Astrocyte (in vitro differentiated cells and primary cell): Measurements from ENCODE around the gene PTX4.

Experiments
- CTCF ChIP-seq: IDR thresholded peaks from 2 replicates; pipeline ENCODE4 v1.5.1; 2011; ENCODE audit warnings: low read depth, mild to moderate bottlenecking, inconsistent platforms, low read length, moderate library complexity; ENCODE audit not compliant: insufficient read depth
- EZH2 ChIP-seq: IDR thresholded peaks from 2 replicates; pipeline ENCODE4 v1.6.1; 2012; ENCODE audit warnings: mild to moderate bottlenecking, low read length, inconsistent platforms; ENCODE audit not compliant: insufficient read depth

GRCh38 chr16:1495211-1495888 lies 6.6 kb upstream of the PTX4 start:
- TF ChIP-seq CTCF (no peak), EZH2 (no peak)
